Suppressor macrophage (primary cell): ENCODE measurements around the gene FAM236D.
"Not testable (repeated sequence)": the region's sequence is repeated elsewhere in the genome, so short reads cannot be mapped to it uniquely, and the experiment has no call there.

Source experiments
- DNase-seq, 4 experiments: peaks; one replicate each; pipeline ENCODE4 v3.0.0-alpha.2; 2020 to 2022
- total RNA-seq, 17 experiments: gene quantifications; one replicate each; lab custom pipeline; 2026; ENCODE audit warnings: mixed read lengths in 6 of 17, inconsistent platforms in 3 of 17; lab: John Stamatoyannopoulos, UW

The FAM236D gene
- 0 reads per million in 17 experiments for total RNA-seq

- not testable (repeated sequence) for DNase-seq
Observed at GRCh38 chrX:72808110-72808509, at the start of gene FAM236D. FAM236D (minus strand) TSS chrX:72808210; CDS start chrX:72808110, 100 bp downstream.

- not testable (repeated sequence) for DNase-seq
Observed at GRCh38 chrX:72837532-72837931, 29.5 kb upstream of the FAM236D start.

- not testable (repeated sequence) for DNase-seq
Observed at GRCh38 chrX:72830701-72831100, 22.7 kb upstream of the FAM236D start.

GRCh38 chrX:72790390-72790789 is 17.6 kb downstream of the FAM236D start:
- not testable (repeated sequence) for DNase-seq

GRCh38 chrX:72788142-72788541 is 19.9 kb downstream of the FAM236D start:
- DNase-seq, result not testable (repeated sequence)

- DNase-seq, result not testable (repeated sequence)
Observed at GRCh38 chrX:72783964-72784363, 24.0 kb downstream of the FAM236D start.

- not testable (repeated sequence) for DNase-seq
Observed at GRCh38 chrX:72783365-72783936, 24.6 kb downstream of the FAM236D start.

GRCh38 chrX:72782560-72782959 is 25.4 kb downstream of the FAM236D start, which contains the start of gene FAM236B:
FAM236B (minus strand) TSS chrX:72782660; CDS start chrX:72782560, 100 bp downstream.
- not testable (repeated sequence) for DNase-seq

- not testable (repeated sequence) for DNase-seq
Observed at GRCh38 chrX:72778146-72778545, 29.9 kb downstream of the FAM236D start.

- DNase-seq, result not testable (repeated sequence)
Observed at GRCh38 chrX:72777467-72777790, 30.6 kb downstream of the FAM236D start.

- not testable (repeated sequence) for DNase-seq
Observed at GRCh38 chrX:72776653-72777466, 31.1 kb downstream of the FAM236D start, which contains the start of gene DMRTC1B. DMRTC1B (plus strand) TSS chrX:72776890; CDS start chrX:72845136, 68,246 bp downstream.

GRCh38 chrX:72760454-72760853 is 47.6 kb downstream of the FAM236D start:
- DNase-seq, result not testable (repeated sequence)
